NCI-H69 (cell line): ENCODE data around the gene SCYGR7.
"Not testable (repeated sequence)": the region's sequence is repeated elsewhere in the genome, so short reads cannot be mapped to it uniquely, and the experiment has no call there.

Experiments used
- DNase-seq: peaks from one replicate; lab custom pipeline; 2025; lab: John Stamatoyannopoulos, UW

Gene SCYGR7, protein sequence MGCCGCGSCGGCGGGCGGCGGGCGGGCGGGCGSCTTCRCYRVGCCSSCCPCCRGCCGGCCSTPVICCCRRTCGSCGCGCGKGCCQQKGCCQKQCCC

DNA sequence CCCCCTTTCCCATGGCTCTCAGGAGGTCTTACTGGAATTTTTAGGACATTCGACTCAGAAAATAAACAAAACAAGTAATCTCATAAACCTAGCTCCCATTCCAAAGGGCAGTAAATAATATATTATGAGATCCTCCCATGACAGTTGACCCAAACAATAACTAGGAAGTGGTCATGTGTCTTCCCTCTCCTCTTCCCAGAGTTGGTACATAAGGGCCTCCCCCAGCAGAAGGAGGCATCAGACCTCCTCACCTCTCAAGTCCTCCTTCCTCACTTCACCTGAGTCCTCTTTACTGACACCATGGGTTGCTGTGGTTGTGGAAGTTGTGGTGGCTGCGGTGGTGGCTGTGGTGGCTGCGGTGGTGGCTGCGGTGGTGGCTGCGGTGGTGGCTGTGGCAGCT is at the start of gene SCYGR7:
Gene SCYGR7, plus strand, starts transcription at position 301 of the 400 bp plus-strand sequence. Its CDS starts 0 bp downstream, at position 301.
- DNase-seq: no peak

DNA sequence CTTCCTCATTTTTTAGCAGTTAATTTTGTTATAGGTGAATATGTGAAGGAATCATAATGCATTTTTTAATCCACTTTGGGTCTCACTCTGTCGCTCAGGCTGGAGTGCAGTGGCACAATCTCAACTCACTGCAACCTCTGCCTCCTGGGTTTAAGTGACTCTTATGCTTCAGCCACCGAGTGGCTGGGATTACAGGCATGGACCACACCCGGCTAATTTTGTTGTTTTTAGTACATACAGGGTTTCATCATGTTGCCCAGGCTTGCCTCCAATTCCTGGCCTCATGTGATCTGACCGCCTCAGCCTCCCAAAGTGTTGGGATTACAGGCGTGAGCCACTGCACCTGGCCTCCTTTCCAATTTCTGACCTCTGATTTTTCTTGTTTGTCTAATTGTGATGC is 43.9 kb upstream of the SCYGR7 start:
- DNase-seq: no peak

DNA sequence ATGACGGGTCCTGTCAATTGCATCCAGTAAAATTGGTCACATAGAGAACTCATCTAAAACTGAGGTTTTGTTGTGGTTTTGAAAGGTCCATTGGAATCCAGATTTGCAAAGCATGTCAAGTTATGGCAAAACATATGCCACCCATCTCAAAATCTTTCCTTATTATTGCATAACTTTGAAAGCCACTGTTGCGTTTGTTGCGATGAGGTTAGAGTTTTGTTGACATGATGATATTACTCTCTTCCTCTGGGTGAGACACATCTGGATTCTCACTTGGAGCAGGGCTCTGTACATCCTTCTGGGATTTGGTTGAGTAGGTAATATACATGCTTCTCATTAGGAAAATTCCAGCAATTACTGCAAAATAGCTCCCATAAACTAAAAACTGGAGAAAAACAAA is 40.9 kb upstream of the SCYGR7 start:
- DNase-seq: no peak

DNA sequence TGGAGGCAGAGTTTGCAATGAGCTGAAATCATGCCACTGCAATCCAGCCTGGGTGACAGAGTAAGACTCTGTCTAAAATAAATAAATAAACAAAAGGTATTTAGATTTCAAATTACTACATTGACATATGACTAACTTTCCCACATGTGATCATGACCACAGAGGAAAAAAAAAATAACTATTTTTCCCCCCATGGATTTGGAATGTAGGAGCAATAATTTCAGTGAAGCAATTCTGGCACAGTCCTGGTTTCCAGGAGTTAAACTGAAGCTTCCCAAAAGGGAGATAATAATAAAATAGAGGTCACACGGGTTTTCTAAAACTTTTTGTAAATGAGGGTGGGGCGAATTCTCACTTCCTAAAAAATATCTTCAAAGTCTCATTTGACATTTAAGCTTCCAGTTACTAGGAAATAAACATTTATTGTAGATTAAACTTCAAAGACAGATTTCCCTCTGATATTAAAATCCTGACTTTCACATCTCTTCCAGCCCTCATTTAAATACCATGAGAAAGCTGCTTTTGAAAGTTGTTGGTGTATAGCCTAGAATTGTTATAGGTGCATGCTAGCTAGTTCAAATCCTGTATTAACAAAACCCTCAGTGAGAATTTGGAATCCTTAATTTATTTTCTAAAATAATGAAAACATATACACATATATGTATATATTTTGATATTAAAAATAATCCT is 31.0 kb upstream of the SCYGR7 start:
- DNase-seq: no peak

DNA sequence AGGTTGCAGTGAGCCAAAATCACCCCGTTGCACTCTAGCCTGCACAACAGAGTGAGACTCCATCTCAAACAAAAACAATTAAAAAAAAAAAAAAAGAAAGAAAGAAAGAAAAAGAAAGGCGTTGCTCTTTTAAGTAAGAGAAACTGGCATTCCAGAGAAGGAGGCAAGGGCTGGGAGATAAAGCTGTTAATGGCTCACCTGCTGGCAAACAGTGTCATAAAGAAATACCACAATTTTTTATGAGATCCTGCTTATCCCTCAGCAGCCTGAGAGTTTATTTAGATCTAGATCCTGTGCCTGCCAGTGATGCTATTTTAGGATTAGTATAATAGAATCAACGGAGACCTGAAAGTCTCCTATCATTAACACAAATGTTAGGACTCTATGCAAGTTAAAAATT is 26.6 kb upstream of the SCYGR7 start:
- DNase-seq: no peak

DNA sequence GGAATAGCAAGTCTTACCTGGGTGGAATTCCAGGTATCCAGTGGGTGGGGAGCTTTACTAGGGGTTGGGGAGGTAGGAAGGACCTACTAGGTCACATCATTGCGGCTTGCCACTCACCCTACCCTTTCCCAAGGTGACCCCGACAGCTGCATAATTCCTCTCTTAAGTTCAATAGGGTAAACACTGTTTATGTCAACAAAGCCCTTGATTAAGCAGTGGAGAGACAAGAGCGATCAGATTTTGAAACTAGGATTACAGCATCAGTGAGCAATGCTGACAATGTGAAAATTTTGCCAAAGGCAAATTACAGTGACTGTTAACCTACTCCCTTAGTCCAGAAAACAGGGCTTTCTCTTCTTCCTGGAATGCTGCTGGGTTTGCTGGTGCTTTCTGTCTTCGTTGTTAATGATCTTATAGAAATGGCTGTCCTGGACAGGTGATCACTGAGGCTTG is 24.8 kb upstream of the SCYGR7 start:
- no peak for DNase-seq

DNA sequence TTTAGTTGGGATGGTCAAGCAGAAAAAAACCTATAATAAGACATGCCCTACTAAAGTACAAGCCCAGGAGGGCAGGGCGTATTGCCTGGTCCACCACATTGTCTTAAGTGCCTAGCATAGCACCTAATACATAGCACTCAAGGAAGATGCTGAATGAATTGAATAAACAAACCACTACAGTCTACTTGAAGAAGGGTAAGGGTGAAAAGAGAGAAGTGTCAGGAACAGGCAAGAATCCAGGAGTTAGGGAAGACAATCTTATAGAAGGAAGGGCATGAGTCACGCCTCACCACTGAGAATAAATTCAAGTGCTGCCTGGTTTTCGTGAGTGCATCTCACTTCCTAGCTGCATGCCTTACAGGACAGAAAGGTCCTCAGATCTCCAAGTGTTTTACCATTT is 24.2 kb upstream of the SCYGR7 start:
- DNase-seq: no peak

DNA sequence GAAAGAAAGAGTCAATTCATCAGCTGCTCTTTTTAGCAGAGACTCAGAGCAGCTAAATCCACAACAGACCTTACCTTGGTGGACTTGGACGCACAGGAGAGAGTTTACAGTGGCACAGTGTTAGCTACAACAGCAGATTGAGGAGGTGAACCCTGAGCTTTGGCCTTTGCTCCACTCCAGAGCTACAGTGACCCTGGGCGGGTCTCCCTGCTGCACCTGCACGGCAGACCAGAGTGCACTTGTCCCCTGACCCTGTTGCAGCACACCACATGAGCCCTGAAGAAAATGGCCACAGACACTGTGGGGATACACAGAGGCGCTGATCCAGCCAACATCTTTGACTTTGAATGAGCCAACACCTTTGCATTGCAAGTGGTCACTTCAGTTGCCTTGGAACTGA is 21.3 kb upstream of the SCYGR7 start:
- no peak for DNase-seq

DNA sequence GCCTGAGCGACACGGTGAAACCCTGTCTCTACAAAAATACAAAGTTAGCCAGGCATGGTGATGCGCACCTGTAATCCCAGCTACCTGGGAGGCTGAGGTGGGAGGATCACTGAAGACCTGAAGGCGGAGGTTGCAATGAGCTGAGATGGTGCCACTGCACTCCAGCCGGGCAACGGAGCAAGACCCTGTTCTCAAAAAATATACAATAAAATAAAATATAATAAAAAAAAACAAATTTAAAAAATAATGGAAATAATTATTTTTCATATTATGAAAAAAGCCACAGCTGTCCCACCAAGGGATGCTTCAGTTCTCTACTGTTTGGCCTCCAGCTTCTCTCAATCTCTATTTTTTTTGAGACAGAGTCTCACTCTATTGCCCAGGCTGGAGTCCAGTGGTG is 20.7 kb upstream of the SCYGR7 start:
- no peak for DNase-seq

DNA sequence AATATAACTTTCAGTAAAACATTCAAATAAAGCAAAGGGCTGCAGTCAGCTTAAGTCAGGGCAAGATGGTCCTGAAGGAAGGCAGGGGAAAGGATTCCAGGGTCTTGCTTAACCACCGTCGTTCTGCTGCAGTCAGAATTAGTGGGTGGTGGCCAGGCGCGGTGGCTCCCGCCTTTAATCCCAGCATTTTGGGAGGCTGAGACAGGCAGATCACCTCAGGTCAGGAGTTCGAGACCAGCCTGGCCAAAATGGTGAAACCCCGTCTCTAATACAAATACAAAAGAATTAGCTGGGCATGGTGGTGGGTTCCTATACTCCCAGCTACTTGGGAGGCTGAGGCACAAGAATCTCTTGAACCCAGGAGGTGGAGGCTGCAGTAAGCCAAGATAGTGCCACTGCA is 17.1 kb upstream of the SCYGR7 start:
- DNase-seq: no peak

DNA sequence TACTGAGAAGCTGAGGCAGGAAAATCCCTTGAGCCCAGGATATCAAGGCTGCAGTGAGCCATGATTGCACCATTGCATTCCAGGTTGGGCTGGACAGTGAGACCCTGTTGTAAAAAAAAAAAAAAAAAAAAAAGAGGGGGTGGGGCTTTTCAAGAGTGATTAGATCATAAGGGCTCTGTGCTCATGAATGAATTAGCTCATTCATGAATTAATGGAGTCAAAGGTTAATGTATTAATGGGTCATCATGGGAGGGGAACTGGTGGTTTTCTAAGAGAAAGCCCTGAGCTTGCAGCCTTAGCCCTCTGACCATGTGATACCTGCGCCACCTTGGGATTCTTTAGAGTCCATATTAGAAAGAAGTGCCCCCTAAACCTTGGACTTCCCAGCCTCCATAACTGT is 14.8 kb upstream of the SCYGR7 start:
- no peak for DNase-seq

DNA sequence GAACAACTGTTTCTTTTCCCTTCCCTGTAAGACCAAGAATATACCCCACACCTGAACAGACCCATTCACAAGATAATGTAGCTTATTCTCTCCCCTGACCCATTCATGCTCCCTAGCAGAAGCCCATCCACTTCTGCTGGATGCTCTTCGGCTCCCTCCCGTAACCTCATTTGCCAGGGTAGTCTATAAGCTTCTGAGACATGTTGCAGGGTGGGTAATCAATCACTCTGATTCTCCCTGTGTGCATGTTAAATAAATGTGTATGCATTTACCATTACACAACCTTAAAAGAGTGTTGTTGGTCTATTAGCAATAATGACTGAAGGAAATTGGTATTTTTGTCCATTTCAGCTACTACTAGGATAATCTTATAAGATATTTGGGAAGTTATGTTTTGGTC is 11.6 kb upstream of the SCYGR7 start:
- DNase-seq: no peak

DNA sequence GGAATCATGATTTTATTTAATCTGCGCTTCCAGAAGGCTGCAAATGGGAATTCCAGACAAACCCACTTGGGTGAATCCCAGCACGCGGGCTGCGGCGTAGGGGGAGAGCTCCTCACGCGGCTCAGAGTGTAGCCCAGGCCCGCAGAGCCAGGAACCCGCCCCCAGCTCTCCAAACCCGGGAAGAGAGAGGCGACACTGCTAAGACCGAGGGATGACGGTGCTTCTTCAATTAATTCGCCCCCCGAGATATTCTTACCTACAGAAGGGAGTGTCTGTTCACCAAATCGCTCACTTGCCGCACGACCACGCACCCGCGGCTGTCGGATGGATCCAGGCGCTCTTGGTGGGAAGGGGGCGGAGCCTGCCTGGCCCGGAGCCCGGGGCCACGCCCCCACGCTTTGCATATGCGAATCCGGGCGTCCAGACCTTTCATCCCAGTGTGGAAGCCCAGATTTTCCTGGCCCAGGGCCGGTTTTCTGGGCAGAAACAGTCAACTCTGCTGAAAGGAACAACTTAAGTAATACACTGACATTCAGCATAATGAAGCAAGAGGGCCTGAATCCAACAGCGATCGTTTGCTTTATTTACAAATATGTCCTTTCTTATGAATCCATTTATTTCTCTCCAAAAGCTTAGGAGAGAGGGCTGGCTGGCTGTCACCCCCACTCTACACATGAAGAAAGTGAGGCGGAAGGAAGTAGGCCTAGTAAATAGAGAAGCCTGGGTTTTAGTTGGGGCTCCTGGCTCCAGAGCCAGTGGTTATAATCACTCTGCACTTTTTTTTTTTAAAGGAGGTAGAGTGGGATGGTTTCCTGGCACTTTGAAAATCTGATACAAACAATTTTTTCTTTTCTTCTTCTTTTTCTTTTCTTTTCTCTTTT is 10.2 kb upstream of the SCYGR7 start, which contains the start of gene SLC19A3:
Gene SLC19A3, minus strand, starts transcription at position 342 of the 881 bp plus-strand sequence. CDS start 15,710 bp downstream, outside the sequence.
- DNase-seq: peak; percentile 30

DNA sequence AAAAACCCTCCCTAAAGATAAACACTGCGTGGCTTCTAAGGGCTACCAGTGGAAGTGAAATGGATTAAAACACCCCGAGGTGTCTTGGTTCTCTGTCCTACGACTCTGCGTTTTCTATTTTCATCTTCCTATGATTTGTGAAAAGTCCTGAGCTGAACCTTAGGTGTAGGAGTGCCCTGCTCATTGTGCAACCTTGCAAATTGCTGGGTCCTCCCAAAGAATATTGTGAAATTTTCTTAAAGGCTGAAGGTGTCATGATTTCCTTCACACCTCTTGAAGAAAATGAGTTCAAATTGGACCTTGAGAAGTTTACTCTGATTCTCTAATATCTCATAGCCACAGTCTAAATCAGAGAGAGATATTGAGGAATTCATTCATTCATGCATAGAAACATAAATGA is 8.5 kb upstream of the SCYGR7 start:
- DNase-seq: no peak

DNA sequence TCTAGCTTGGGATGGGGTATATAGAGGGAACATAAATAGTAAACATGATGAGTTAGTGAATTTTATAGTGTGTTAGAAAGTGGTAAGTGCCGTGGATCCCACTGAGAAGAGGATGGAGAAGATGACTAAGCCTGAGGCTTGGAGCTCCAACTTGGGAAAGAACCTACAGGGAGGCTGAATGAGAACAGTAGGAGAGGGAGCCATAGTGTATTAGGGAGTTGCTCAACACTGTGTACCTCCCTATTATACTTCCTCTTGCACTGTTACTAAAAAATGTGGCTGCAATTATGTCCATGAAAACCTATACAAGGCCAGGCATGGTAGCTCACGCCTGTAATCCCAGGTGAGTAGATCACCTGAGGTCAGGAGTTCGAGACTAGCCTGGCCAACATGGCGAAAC is 7.5 kb upstream of the SCYGR7 start:
- DNase-seq: no peak

DNA sequence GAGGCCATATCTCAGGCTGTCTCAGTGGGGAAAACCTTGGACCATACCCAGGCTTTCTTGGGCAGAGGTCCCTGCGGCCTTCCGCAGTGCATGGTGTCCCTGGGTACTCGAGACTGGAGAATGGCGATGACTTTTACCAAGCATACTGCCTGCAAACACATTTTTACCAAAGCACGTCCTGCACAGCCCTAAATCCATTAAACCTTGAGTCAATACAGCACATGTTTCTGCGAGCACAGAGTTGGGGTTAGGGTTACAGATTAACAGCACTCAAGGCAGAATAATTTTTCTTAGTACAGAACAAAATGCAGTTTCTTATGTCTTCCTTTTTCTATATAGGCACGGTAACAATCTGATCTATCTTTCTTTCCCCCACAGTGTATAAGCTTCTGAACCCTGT is 5.3 kb upstream of the SCYGR7 start:
- not testable (repeated sequence) for DNase-seq

DNA sequence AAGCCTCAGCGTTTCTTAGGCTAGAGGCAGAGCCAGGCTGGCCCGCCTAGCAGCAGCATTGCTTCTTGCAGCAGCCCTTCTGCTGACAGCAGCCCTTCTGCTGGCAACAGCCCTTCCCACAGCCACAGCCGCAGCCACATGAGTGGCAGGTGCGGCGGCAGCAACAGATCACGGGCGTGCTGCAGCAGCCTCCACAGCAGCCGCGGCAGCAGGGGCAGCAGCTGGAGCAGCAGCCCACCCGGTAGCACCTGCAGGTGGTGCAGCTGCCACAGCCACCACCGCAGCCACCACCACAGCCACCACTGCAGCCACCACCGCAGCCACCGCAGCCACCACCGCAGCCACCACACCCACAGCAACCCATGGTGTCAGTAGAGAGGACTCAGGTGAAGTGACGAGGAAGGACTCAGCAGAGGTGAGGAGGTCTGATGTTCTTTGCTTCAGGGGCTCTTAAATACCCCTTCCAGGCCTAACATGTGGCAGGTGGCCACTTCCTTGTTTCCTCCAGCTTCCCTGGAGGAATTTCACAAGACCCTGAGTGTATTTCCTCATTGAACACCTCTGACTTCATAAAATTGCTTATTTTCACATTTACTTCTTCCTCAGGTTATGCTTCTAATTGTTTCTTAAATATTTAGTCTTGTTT is 3.6 kb upstream of the SCYGR7 start, which contains the start of gene SCYGR6:
Gene SCYGR6, minus strand, starts transcription at position 364 of the 646 bp plus-strand sequence. Its CDS starts 0 bp downstream, at position 364.
- peak; percentile 0 for DNase-seq

DNA sequence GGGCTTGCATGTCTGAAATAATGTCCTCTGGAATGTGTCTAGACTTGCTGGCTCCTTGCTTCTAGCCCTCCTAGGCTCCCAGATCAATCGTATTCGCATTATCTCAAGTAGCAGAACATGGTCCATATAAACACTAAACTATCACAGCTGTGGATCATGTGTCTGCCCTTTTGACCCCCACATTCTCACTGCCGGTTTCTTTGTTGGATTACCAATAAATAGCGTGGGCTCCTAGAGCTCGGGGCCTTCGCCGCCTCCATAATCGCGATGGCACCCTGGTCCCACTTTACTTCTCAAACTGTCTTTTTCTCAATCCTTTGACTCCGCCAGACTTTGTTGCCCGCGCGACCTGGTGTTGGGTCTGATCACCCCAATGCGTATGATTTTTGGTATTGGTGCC is 11.2 kb downstream of the SCYGR7 start:
- DNase-seq: no peak

DNA sequence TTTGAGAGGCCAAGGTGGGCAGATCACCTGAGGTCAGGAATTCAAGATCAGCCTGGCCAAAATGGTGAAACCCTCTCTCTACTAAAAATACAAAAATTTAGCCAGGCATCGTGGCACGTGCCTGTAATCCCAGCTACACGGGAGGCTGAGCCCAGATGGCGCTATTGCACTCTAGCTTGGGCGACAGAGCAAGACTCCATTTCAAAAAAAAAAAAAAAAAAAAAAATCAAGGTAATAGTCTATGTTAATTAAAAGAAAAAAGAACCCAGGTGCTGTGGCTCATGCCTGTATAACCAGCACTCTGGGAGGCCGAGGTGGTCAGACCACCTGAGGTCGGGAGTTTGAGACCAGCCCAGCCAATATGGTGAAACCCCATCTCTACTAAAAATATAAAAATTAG is 12.6 kb downstream of the SCYGR7 start:
- DNase-seq: peak; percentile 11

DNA sequence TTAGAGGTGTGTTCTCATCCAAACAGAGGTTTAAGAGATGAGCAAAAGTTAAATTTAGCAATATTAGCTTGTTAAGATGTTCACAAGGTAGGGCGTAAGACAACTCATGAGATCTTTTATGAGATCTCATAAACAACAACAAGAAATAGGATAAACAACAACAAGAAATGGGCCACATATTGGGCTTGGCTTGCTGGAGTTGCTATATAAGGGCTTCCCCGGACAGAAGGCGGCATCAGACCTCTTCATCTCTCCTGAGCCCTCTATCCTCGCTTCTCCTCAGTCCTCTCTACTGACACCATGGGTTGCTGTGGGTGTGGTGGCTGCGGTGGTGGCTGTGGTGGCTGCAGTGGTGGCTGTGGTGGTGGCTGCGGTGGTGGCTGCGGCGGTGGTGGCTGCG is 17.5 kb downstream of the SCYGR7 start, which contains the start of gene SCYGR8:
Gene SCYGR8, plus strand, starts transcription at position 301 of the 400 bp plus-strand sequence. Its CDS starts 0 bp downstream, at position 301.
- no peak for DNase-seq

DNA sequence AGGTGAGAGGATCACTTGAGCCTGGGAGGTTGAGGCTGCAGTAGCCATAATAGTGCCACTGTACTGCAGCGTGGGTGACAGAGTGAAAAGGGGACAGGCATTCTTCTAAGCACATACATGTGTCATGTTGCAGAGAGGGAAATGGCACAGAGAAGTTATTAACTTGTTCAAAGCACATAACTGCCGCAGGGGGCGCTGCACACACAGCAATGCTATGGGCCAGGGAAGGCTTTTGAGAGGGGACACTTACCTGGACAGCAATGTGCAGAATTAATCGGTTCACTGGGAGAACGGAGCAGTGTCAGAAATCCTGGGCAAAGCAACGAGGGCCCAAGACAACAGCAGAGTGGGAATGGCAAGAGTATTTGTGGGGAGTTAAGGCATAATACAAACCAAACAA is 19.9 kb downstream of the SCYGR7 start:
- DNase-seq: no peak

DNA sequence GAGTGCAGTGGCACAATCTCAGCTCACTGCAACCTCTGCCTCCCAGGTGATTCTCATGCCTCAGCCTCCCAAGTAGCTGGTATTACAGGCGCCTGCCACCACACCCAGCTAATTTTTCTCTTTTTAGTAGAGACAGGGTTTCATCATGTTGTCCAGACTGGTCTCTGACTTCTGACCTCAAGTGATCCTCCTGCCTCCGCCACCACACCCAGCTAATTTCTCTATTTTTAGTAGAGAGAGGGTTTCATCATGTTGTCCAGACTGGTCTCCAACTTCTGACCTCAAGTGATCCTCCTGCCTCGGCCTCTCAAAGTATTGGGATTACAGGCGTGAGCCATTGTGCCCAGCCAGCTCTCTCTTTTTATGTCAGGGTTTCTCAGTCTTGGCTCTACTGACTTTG is 28.1 kb downstream of the SCYGR7 start:
- not testable (repeated sequence) for DNase-seq
